ENCODE data around the gene GMDS.

DNA sequence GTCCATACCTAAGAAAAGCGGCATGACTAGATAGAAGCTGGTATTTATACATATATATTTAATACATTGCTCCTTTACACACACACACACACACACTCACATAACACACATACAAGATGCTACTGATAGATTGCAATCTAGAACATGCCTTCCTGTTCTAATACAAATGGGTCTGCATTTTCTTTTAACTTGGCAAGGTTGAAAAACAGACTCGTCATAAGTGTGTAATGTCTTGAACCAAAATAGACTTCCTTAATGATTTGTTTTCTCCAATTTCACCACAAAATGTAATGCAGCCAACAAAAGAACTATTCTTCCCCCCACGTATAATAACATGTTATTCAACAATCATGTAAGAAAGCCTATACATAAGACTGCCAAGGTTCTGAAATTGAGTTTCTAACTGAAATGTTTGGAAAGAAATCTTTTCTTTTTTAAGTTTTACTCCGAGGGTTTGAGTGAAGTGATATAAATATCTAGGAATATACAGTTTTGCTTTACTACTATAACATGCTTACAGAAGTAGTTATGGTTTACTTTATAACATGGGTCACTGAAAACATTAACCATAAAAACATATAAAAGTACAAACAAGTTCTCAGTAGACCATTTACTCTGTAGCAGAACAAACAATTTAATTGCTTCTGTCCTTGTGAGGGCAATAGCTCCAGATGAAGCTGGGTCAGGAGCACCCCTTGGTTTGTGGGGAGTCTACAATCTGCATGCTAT, 428.2 kb downstream of the GMDS start:
- no peak for TF ChIP-seq GRHL2 (CRISPR knock-in tag; IDR thresholded peaks at IDR 0.05; ENCODE audit: insufficient replicate concordance, severe bottlenecking)
- TF ChIP-seq ESRRA (CRISPR knock-in tag; IDR thresholded peaks at IDR 0.05; ENCODE audit: borderline replicate concordance): no peak
- TF ChIP-seq, protein P1, sequence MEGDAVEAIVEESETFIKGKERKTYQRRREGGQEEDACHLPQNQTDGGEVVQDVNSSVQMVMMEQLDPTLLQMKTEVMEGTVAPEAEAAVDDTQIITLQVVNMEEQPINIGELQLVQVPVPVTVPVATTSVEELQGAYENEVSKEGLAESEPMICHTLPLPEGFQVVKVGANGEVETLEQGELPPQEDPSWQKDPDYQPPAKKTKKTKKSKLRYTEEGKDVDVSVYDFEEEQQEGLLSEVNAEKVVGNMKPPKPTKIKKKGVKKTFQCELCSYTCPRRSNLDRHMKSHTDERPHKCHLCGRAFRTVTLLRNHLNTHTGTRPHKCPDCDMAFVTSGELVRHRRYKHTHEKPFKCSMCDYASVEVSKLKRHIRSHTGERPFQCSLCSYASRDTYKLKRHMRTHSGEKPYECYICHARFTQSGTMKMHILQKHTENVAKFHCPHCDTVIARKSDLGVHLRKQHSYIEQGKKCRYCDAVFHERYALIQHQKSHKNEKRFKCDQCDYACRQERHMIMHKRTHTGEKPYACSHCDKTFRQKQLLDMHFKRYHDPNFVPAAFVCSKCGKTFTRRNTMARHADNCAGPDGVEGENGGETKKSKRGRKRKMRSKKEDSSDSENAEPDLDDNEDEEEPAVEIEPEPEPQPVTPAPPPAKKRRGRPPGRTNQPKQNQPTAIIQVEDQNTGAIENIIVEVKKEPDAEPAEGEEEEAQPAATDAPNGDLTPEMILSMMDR (IDR thresholded peaks at IDR 0.05): no peak
- TF ChIP-seq SP1 (CRISPR knock-in tag; conservative IDR thresholded peaks at IDR 0.05): no peak
- no peak for TF ChIP-seq RELA (CRISPR knock-in tag; IDR thresholded peaks at IDR 0.05; ENCODE audit: borderline replicate concordance)
- TF ChIP-seq, protein P2, sequence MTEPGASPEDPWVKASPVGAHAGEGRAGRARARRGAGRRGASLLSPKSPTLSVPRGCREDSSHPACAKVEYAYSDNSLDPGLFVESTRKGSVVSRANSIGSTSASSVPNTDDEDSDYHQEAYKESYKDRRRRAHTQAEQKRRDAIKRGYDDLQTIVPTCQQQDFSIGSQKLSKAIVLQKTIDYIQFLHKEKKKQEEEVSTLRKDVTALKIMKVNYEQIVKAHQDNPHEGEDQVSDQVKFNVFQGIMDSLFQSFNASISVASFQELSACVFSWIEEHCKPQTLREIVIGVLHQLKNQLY (CRISPR knock-in tag; IDR thresholded peaks at IDR 0.05): no peak
- TF ChIP-seq, protein P3, sequence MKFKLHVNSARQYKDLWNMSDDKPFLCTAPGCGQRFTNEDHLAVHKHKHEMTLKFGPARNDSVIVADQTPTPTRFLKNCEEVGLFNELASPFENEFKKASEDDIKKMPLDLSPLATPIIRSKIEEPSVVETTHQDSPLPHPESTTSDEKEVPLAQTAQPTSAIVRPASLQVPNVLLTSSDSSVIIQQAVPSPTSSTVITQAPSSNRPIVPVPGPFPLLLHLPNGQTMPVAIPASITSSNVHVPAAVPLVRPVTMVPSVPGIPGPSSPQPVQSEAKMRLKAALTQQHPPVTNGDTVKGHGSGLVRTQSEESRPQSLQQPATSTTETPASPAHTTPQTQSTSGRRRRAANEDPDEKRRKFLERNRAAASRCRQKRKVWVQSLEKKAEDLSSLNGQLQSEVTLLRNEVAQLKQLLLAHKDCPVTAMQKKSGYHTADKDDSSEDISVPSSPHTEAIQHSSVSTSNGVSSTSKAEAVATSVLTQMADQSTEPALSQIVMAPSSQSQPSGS (CRISPR knock-in tag; IDR thresholded peaks at IDR 0.05; ENCODE audit: borderline replicate concordance, low read depth): no peak
- no peak for TF ChIP-seq ZNF138 (CRISPR knock-in tag; conservative IDR thresholded peaks at IDR 0.05)
- TF ChIP-seq, protein P4, sequence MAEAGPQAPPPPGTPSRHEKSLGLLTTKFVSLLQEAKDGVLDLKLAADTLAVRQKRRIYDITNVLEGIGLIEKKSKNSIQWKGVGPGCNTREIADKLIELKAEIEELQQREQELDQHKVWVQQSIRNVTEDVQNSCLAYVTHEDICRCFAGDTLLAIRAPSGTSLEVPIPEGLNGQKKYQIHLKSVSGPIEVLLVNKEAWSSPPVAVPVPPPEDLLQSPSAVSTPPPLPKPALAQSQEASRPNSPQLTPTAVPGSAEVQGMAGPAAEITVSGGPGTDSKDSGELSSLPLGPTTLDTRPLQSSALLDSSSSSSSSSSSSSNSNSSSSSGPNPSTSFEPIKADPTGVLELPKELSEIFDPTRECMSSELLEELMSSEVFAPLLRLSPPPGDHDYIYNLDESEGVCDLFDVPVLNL (CRISPR knock-in tag; IDR thresholded peaks at IDR 0.05; ENCODE audit: borderline replicate concordance, low read depth): no peak
- TF ChIP-seq, protein P5, sequence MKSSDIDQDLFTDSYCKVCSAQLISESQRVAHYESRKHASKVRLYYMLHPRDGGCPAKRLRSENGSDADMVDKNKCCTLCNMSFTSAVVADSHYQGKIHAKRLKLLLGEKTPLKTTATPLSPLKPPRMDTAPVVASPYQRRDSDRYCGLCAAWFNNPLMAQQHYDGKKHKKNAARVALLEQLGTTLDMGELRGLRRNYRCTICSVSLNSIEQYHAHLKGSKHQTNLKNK (CRISPR knock-in tag; IDR thresholded peaks at IDR 0.05): no peak

Data from WTC11 (cell line).